Activated naive CD4-positive, alpha-beta T cell treated with anti-CD3 and anti-CD28 coated beads, Interleukin-2, amount 10 ng/mL, durations not matched to agents 7 days and 5 days (primary cell): Measurements from ENCODE around the gene PRDM11.
"Not testable (repeated sequence)": the region's sequence is repeated elsewhere in the genome, so short reads cannot be mapped to it uniquely, and the experiment has no call there.

Source experiments
- CTCF ChIA-PET: fragments of 350-600 bp; sonication (Branson Sonifier 250); formaldehyde crosslinking; loops from one replicate; lab custom pipeline; 2021; ENCODE audit warnings: antibody characterized with exemption; lab: Charles Lee
- DNase-seq: peaks from one replicate; pipeline ENCODE4 v3.0.0-alpha.2; 2020
- H3K27ac Mint-ChIP-seq: one replicate; pipeline ENCODE4 v1.8.0; 2021; ENCODE audit warnings: mild to moderate bottlenecking, moderate library complexity, mixed read lengths
- H3K27me3 Mint-ChIP-seq: one replicate; pipeline ENCODE4 v1.8.0; 2021; ENCODE audit warnings: mild to moderate bottlenecking, mixed read lengths
- H3K36me3 Mint-ChIP-seq: one replicate; pipeline ENCODE4 v1.8.0; 2021; ENCODE audit warnings: mixed read lengths
- H3K4me1 Mint-ChIP-seq: one replicate; pipeline ENCODE4 v1.8.0; 2021; ENCODE audit warnings: mixed read lengths
- H3K4me3 Mint-ChIP-seq: one replicate; pipeline ENCODE4 v1.8.0; 2021; ENCODE audit warnings: mild to moderate bottlenecking, moderate library complexity, mixed read lengths
- H3K9me3 Mint-ChIP-seq: one replicate; pipeline ENCODE4 v1.8.0; 2021; ENCODE audit warnings: mixed read lengths

The PRDM11 gene

DNA sequence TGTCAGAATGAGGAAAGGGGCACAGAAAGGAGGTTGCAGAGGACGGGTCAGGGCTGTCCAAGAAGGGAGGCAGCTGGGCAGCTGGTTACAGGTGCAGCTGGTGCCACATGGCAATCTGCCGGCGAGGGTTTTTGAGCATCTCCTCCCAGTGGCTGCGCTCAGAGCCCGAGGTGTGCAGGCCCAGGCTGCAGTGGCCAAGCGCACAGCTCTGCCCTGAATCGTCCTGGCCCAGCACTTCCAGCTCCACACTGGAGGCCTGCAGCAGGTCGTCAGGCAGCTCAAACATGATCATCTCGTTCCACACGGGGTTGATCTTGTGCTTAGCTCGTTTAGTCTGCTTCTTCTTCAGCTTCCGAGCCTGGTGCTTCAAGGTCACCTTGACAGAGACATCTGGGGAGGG is 97.5 kb downstream of the PRDM11 start:
- H3K9me3 Mint-ChIP-seq = no peaks in the 10 kb centered on the region
- peaks cover 9% of the 10 kb centered on the region for H3K27me3 Mint-ChIP-seq
- no peak overlapping the region for H3K27ac Mint-ChIP-seq
- H3K4me1 Mint-ChIP-seq = no peaks in the 10 kb centered on the region
- no peak overlapping the region for H3K4me3 Mint-ChIP-seq
- DNase-seq = no peak
- no peaks in the 10 kb centered on the region for H3K36me3 Mint-ChIP-seq
- CTCF ChIA-PET = interaction anchor here (1.0 to 1.1 kb wide), 2 partner anchors 9 to 134 kb away, joined by 3 to 5 read pairs; no protein-coding TSS in a partner anchor

DNA sequence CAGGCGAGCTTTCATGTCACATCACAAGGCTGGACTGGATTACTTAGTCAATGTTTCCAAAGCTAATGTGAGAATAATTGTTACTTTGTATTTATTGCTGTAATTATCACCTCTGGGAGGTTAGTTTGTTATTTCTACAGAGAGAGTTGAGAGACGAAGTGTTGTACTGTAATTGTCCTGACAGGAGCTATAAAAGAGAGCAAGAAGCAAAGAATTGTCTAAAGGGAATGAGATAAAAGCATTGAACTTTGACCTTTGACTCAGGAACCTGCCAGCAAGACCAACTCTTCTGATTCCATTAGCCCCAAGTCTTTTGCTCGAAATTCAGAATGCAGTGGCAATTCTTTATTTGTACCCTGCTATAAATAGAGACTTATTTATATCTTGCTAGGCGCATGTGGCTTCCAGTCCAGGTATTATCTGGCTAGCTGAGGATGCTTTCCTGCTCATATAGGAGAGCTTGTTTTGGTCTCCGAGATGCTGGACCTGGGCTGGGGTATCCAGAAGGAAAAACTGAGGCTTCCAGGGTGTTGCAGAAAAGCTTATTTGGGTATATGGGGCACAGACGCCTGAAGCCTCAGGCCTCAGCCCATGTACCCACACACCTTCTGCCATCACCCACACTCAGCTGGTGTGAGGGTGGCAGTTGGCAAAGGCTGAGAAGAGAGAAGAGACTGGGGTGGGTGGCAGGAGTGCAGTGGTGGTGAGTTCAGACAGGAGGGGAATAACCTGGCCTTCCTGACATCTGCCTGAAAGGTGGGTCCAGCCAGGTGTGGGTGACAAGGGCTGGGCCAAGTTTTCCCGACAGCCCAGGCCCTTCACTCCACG is 99.0 kb downstream of the PRDM11 start:
- CTCF ChIA-PET = interaction anchor here (0.7 to 2.2 kb wide), 5 partner anchors 7 to 135 kb away, joined by 3 to 8 read pairs (median 4); no protein-coding TSS in a partner anchor
- no peak overlapping the region for H3K27ac Mint-ChIP-seq
- peaks cover 13% of the 10 kb centered on the region for H3K27me3 Mint-ChIP-seq
- no peak overlapping the region for H3K4me3 Mint-ChIP-seq
- no peaks in the 10 kb centered on the region for H3K4me1 Mint-ChIP-seq
- no peaks in the 10 kb centered on the region for H3K9me3 Mint-ChIP-seq
- no peaks in the 10 kb centered on the region for H3K36me3 Mint-ChIP-seq
- DNase-seq = no peak

DNA sequence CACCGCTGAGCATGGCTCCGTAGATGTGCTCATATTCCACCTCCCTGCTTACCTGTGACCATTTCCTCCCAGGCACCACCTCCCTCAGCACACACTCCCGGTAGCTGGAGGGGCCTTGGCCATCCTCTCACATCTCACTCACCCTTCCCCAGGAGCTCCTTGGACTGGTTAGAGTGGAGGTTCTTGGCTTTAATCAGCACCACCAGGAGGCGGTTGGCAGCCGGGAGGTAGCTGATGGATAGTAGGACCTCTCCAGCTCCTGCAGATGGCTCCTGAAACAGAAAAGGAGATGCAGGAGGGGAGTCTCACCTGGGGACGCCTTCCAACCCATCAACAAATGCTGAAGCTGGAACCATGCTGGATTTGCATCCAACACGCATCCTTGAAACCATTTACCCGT is 99.8 kb downstream of the PRDM11 start:
- CTCF ChIA-PET = interaction anchor here (1.3 to 2.2 kb wide), 4 partner anchors 8 to 136 kb away, joined by 3 to 8 read pairs (median 4); no protein-coding TSS in a partner anchor
- no peaks in the 10 kb centered on the region for H3K4me1 Mint-ChIP-seq
- no peak overlapping the region for H3K4me3 Mint-ChIP-seq
- H3K9me3 Mint-ChIP-seq = no peaks in the 10 kb centered on the region
- no peaks in the 10 kb centered on the region for H3K36me3 Mint-ChIP-seq
- peaks cover 13% of the 10 kb centered on the region for H3K27me3 Mint-ChIP-seq
- no peak overlapping the region for H3K27ac Mint-ChIP-seq
- no peak for DNase-seq

DNA sequence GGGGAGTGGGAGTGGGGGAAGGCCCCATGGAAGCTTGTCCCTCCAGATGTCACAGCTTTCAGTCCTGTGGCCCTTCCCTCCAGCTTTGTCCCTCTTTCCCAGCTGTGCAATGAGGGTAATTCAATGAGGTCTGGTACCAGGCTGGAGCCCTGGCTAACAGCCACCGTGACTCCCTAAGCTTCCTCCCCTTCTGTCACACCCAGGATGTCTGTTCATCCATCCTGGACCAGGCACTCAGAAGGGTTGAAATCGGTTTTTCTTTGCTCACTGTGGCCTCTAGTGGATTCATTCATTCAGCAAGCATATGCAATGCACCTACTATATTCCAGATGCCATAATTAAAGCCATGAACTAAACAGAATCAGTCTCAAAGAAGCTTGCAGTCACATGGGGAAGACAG is 101.0 kb downstream of the PRDM11 start:
- no peaks in the 10 kb centered on the region for H3K9me3 Mint-ChIP-seq
- CTCF ChIA-PET = interaction anchor here (1.2 to 1.5 kb wide), 3 partner anchors 9 to 142 kb away, joined by 3 to 4 read pairs (median 3); no protein-coding TSS in a partner anchor
- no peak for DNase-seq

DNA sequence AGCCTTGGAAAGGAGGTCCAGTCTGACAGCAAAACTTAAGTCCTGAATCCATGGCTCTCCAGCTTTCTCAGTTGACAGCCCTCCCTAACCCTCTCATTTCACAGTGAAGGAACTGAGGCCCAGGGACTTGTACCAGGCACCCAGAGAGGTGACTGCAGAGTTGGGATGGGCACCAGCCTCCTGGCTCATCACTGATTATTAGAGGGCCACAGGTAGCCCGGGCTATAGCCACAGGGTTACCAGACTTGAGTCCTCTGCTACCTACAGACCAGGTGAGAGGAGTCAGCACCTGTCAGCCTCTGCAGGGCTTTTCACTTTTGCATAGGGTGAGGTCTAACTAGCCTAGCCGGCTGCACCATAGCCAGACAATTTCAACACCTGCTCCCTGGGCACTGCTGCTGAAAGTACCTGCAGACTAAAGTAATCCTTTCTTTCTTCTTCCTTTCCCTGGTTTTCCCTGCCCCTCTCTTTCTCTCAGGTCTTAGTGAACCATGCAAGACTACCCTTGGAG is 102.1 kb downstream of the PRDM11 start:
- DNase-seq = no peak
- H3K27ac Mint-ChIP-seq = no peak overlapping the region
- H3K27me3 Mint-ChIP-seq = peaks cover 13% of the 10 kb centered on the region
- H3K4me3 Mint-ChIP-seq = no peak overlapping the region
- H3K4me1 Mint-ChIP-seq = no peaks in the 10 kb centered on the region
- CTCF ChIA-PET = interaction anchor here (1.2 kb wide), 1 partner anchor 143 kb away, joined by 3 read pairs; no protein-coding TSS in a partner anchor
- H3K9me3 Mint-ChIP-seq = no peaks in the 10 kb centered on the region
- H3K36me3 Mint-ChIP-seq = no peaks in the 10 kb centered on the region

More for the DNA sequence above, 101.0 kb downstream of the PRDM11 start:
- no peak overlapping the region for H3K4me3 Mint-ChIP-seq
- H3K36me3 Mint-ChIP-seq = no peaks in the 10 kb centered on the region
- no peaks in the 10 kb centered on the region for H3K4me1 Mint-ChIP-seq
- peaks cover 13% of the 10 kb centered on the region for H3K27me3 Mint-ChIP-seq
- H3K27ac Mint-ChIP-seq = no peak overlapping the region

DNA sequence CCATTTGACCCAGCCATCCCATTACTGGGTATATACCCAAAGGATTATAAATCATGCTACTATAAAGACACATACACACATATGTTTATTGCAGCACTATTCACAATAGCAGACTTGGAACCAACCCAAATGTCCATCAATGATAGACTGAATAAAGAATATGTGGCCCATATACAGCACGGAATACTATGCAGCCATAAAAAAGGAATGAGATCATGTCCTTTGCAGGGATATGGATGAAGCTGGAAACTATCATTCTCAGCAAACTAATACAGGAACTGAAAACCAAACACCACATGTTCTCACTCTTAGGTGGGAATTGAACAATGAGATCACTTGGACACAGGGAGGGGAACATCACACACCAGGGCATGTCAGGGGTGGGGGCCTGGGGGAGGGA is 102.9 kb downstream of the PRDM11 start:
- H3K4me3 Mint-ChIP-seq, H3K4me1 Mint-ChIP-seq, H3K9me3 Mint-ChIP-seq, H3K36me3 Mint-ChIP-seq, H3K27ac Mint-ChIP-seq, CTCF ChIA-PET, DNase-seq: not testable (repeated sequence)
- peaks cover 12% of the 10 kb centered on the region for H3K27me3 Mint-ChIP-seq

DNA sequence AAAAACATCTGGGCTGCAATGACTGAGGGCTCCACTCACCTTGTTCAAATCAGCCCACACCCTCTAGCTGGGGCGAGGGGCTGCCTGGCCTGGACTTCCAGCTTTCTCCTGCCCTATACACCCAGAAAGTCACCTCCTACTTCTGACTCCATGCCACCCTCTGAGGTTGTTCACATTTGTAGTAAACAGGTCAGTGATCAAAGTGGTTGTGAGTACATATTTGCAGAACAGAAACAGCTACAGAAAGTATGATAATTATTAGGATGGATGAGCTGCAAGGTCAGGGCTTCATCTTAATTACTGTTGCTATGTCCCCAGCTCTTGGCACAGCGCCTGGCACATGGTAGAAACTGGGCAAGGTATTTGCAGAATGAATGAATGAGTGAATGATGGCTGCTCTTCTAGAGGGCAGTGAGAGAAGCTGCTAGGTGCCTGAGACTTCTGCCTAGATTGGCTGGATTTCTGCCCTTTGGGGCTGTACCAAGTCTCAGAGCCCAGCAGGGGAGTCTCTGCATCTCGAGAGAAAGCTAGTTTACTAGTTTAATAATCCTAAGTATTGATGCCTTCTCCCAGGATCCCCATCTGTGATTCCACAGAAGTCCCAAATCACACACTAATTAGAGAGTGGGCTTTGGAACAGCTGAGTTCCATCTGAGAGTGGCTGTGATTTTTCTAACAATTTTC is 103.7 kb downstream of the PRDM11 start:
- CTCF ChIA-PET = interaction anchor here (0.8 to 1.1 kb wide), 2 partner anchors 17 to 139 kb away, joined by 3 to 6 read pairs; no protein-coding TSS in a partner anchor
- no peak for DNase-seq
- H3K27me3 Mint-ChIP-seq = peaks cover 12% of the 10 kb centered on the region

DNA sequence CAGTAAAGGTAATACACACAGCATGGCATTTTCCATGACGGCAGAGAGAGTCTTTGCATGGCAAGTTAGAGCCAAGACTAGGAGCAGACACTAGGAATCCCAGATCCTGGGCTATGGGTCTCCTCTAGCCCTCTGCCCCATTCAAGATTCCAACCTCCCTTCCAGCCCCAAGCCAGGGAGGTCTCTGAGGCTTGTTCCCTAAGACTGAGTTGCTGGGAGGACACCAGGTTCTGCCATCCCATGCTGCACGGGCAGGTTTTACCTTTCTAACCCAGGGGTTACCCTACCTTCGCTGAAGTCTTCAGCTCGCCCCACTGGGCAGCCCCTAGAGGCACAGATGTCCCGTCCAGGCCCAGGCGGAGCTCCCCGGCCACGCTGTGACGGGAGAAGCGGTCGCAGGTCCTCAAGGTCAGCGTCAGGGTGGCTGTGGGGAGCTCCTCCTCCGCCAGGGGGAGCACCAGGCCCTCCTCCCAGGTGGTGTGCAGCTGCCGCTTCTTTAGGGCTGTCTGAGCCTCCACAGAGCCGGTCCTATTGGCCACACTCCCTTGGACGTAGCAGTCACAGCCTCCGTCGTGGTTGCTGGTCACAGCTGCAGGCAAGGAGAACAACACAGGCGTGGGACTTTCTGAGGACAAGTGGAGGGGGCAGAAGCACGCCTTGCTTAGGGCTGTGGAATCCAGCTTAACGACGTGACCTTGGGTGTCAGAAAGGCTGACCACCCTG is 105.9 kb downstream of the PRDM11 start:
- CTCF ChIA-PET = interaction anchor here (0.7 to 1.3 kb wide), 4 partner anchors 10 to 293 kb away, joined by 3 to 5 read pairs (median 3); no protein-coding TSS in a partner anchor
- H3K9me3 Mint-ChIP-seq = no peaks in the 10 kb centered on the region

More for the DNA sequence above, 103.7 kb downstream of the PRDM11 start:
- Mint-ChIP-seq H3K27ac (no peak overlapping the region), H3K9me3 (no peaks in the 10 kb centered on the region), H3K4me1 (no peaks in the 10 kb centered on the region), H3K36me3 (no peaks in the 10 kb centered on the region), H3K4me3 (no peak overlapping the region)

DNA sequence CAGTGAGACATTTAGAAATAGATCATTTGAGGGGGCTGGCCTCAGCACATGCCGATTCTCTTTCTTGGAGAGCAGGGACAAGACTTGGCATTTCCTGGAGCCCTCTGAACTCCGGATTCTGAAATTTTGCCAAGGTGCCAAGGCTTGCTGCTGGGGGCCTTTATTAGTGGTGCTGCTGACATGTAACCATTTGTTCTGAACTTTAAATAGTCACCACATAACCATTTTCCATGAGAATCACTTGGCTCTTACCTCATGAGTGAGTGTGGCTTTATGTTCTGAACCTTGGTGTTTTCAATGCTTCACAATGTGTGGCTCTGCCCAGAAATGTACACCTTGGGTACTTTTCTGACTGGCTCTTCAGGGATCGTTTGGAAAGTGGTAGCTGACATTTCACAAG is 106.4 kb downstream of the PRDM11 start:
- Mint-ChIP-seq H3K4me1 (no peaks in the 10 kb centered on the region), H3K36me3 (no peaks in the 10 kb centered on the region), H3K9me3 (no peaks in the 10 kb centered on the region), H3K27me3 (peaks cover 17% of the 10 kb centered on the region), H3K27ac (no peak overlapping the region), H3K4me3 (no peak overlapping the region)
- CTCF ChIA-PET = interaction anchor here (0.8 to 1.3 kb wide), 3 partner anchors 10 to 79 kb away, joined by 3 to 5 read pairs (median 3); no protein-coding TSS in a partner anchor
- no peak for DNase-seq

More for the DNA sequence above, 105.9 kb downstream of the PRDM11 start:
- H3K27me3 Mint-ChIP-seq = peaks cover 16% of the 10 kb centered on the region
- no peaks in the 10 kb centered on the region for H3K4me1 Mint-ChIP-seq
- peak; percentile 34 for DNase-seq
- no peak overlapping the region for H3K27ac Mint-ChIP-seq
- no peak overlapping the region for H3K4me3 Mint-ChIP-seq
- H3K36me3 Mint-ChIP-seq = no peaks in the 10 kb centered on the region

DNA sequence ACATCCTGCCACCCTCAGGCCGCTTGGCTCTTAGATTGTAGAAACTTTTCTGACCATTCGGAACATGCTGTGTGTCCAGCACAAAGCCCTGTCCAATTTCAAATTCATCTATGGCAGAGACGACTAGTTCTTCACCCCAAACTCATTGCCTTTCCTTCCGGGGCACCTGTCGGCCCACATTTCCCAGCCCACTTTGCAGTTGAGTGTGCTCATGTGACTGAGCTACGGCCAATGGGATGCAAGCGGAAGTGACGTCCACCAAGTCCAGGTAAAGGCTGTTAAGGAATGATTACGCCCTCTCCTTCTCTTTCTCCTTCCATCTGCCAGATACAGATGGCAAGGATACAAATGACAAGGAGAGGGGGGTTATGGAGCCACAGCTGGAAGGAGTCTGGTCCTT is 107.2 kb downstream of the PRDM11 start:
- Mint-ChIP-seq H3K27ac (no peak overlapping the region), H3K4me1 (no peaks in the 10 kb centered on the region), H3K9me3 (no peaks in the 10 kb centered on the region), H3K27me3 (peaks cover 17% of the 10 kb centered on the region), H3K4me3 (no peak overlapping the region), H3K36me3 (no peaks in the 10 kb centered on the region)
- CTCF ChIA-PET = no interaction called here
- DNase-seq = no peak

DNA sequence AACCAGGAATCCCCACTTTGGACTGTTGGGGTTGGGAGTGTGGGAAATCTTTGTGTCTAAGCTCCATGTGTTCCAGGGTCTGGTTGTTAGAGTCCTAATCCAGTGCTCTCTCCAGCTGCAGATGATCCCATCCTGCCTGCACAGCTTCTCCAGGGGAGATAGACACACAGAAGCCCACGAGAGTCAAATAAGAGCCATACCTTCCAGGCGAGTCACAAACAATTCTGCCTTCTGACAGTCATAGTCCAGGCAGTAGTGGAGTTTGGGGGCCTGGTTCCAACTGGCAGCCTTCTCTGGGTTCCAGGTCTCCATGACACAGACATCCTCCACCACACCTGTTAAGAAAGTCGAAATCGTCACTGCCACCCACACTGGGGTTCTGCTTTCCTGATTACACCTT is 107.6 kb downstream of the PRDM11 start:
- Mint-ChIP-seq H3K27me3 (peaks cover 17% of the 10 kb centered on the region), H3K4me1 (no peaks in the 10 kb centered on the region), H3K4me3 (no peak overlapping the region), H3K36me3 (no peaks in the 10 kb centered on the region), H3K27ac (no peak overlapping the region), H3K9me3 (no peaks in the 10 kb centered on the region)
- CTCF ChIA-PET = no interaction called here
- DNase-seq = no peak

DNA sequence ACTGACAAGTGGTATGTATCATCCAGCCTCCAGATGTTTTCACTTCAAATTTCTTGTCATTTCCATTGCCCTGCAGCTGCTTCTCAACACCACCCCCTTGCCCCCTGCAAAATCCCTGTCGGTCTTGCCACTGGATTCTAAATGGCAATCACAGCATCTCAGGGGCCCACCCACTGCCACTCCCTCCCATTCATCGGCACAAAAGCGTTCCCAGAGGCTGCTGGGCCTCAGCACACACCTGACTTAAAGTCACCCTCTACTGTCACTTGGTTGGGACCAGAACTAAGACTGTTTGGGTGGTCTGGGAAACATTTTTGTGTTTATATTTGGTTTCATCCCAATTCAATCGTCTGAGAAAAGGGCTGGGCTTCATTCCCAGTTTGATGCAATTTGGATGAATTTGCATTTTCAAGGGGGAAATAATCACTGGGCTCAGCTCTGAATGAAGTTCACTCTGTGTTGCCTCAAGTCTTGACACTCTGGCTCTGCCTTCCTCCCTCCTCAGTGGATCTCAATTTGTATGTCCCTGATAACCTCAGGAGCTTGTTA is 112.6 kb downstream of the PRDM11 start:
- no peak overlapping the region for H3K4me3 Mint-ChIP-seq
- H3K36me3 Mint-ChIP-seq = no peaks in the 10 kb centered on the region
- no peak for DNase-seq
- H3K27me3 Mint-ChIP-seq = peaks cover 24% of the 10 kb centered on the region
- H3K27ac Mint-ChIP-seq = no peak overlapping the region
- H3K4me1 Mint-ChIP-seq = no peaks in the 10 kb centered on the region
- no peaks in the 10 kb centered on the region for H3K9me3 Mint-ChIP-seq
- CTCF ChIA-PET = no interaction called here

DNA sequence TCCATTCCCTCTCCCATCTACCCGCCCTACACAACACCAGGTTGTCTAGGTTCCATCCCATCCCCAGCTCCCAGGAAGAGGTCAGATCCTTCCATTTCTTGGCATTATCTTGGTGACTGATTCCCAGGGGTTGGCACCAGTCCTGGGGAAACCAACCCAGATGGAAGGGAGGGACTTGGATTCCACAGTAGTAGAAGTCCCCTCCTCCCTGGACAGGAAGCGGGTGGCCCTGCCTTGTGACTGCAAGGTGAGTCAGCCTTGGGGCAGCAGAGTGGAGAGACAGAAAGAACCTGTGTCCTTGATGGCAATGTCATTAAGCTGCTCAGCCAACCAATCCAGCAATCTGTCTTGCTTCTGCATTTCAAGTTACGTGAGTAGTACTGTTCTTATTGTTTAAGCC is 113.2 kb downstream of the PRDM11 start:
- H3K9me3 Mint-ChIP-seq = no peaks in the 10 kb centered on the region
- H3K4me1 Mint-ChIP-seq = no peaks in the 10 kb centered on the region
- peaks cover 25% of the 10 kb centered on the region for H3K27me3 Mint-ChIP-seq
- H3K36me3 Mint-ChIP-seq = no peaks in the 10 kb centered on the region
- no peak for DNase-seq
- H3K27ac Mint-ChIP-seq = no peak overlapping the region
- H3K4me3 Mint-ChIP-seq = no peak overlapping the region
- CTCF ChIA-PET = no interaction called here
